NCI-H748 treated with DMSO at 0.1 percent for 48 hours (cell line): ENCODE data around the gene MLST8.

ENCODE experiments used
- DNase-seq: peaks from one replicate; lab custom pipeline; 2025; lab: John Stamatoyannopoulos, UW

The MLST8 gene

GRCh38 chr16:2173916-2174315 lies 31.3 kb upstream of the MLST8 start:
- DNase-seq: no peak

DNA sequence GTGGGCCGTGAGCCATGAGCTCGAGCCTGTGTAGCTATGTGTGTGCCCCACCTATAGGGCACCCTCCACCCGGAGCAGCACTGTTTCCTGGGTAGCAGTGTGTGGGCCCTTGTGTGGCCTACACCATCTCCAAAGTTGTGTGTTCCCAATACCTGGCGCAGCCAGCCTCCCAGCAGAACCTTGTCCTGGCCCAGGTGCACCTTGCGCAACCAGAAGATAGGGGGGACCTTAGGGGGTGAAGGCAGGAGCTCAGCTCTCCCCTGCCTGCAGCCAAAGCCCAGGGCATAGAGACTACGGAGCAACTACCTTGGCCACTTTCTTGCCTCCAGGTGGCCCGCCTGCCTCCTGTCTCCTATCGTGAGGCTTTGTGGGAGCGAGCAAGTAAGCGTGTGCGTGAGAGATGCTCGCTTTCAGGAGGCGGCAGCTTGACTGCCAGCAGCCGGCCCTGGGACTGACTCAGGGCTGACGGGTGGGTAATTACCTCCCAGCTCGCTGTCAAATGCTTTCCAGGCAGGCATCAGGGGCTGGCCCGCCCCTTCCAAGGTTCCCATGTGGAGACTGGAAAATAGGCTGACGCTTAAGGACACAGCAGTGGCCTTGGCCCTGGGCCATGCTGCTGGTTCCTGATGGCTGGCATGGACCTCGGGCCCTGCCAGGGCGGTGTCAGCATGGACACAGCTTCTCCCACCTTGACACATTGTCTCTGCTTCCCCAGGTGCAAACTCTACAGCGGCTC lies 30.7 kb upstream of the MLST8 start:
- no peak for DNase-seq

- no peak for DNase-seq
Measured at GRCh38 chr16:2175454-2175853, 29.8 kb upstream of the MLST8 start.

DNA sequence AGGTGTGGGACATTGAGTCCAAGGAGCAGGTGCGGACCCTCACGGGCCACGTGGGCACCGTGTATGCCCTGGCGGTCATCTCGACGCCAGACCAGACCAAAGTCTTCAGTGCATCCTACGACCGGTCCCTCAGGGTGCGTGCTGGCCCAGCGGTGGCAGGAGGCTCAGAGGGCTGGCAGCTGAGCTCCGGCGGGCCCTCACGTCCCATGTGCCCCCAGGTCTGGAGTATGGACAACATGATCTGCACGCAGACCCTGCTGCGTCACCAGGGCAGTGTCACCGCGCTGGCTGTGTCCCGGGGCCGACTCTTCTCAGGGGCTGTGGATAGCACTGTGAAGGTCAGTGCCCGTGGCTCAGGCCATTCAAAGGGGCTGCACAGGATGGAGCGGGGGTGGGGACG lies 29.2 kb upstream of the MLST8 start:
- DNase-seq: no peak

GRCh38 chr16:2177101-2177500 lies 28.2 kb upstream of the MLST8 start:
- DNase-seq: no peak

GRCh38 chr16:2177561-2177960 lies 27.7 kb upstream of the MLST8 start:
- no peak for DNase-seq

GRCh38 chr16:2178321-2179106 lies 26.7 kb upstream of the MLST8 start:
- no peak for DNase-seq

GRCh38 chr16:2179107-2179501 lies 26.1 kb upstream of the MLST8 start:
- DNase-seq: no peak

DNA sequence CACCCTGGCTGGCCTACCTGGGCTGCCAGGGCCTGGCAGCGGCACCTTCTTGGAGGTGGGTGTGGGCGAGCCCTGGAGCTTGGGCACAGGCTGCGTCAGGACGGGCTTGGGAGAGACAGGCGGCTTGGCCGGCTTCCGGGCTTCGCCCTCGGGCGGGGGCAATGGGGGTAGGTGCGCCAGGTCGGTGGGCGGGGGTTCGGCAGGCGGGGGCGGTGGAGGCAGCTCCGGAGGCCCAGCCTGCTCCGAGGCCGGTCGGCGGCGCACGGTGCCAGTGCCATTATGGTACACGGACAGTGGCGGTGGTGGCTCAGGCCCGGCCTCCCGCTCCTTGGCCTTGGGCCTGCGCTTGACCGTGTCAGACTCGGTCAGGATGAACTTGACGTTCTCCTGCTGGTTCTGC lies 25.7 kb upstream of the MLST8 start:
- DNase-seq: no peak

GRCh38 chr16:2180461-2180860 lies 24.8 kb upstream of the MLST8 start:
- DNase-seq: no peak

DNA sequence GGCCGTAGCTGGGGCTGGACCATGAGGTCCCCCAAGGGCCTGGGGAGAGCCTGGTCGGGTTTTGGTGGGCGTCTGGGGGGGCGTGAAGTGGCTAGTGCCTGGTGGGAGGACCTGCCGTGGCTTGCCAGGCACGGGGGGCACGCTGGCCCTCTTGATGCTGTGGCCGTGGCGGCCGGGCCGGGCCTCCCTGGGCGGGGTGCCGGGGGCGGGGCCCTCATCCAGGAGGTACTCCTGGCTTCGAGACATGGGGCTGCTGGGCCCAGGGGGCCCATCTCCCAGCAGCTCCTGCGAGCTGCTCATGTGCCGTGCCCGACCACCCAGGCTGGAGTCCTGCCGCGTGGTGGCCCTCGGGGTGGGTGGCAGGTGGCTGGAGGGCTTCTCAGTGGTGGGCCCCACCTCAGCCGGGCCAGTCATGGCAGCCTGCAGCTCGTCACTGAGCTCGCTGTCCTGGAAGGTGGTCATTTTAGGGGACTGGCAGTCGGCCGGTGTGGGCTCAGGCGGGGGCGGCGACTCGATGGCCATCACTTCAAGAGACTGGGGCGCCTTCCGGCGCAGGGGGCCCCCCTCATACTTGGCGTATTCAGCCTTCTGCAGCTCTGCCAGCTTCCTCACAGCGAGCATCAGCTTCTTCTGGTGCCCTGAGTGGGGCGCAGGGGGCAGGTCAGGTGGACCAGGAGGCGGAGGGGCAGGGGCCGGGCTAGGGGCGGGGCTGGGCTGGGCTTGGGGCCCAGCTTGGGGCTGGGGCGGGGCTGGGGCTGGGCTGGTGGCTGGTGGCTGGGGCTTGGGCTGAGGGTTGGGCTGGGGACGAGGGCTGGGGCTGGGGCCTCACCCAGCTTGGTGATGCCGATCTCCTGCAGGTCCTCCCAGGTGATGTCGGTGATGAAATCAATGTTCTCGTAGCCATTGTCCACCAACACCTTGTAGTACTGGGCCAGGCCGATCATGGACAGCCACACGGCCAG lies 24.0 kb upstream of the MLST8 start:
- no peak for DNase-seq

GRCh38 chr16:2181952-2182351 lies 23.3 kb upstream of the MLST8 start:
- no peak for DNase-seq

- DNase-seq: no peak
Measured at GRCh38 chr16:2183671-2184070, 21.6 kb upstream of the MLST8 start.

- no peak for DNase-seq
Measured at GRCh38 chr16:2184346-2184745, 20.9 kb upstream of the MLST8 start.

DNA sequence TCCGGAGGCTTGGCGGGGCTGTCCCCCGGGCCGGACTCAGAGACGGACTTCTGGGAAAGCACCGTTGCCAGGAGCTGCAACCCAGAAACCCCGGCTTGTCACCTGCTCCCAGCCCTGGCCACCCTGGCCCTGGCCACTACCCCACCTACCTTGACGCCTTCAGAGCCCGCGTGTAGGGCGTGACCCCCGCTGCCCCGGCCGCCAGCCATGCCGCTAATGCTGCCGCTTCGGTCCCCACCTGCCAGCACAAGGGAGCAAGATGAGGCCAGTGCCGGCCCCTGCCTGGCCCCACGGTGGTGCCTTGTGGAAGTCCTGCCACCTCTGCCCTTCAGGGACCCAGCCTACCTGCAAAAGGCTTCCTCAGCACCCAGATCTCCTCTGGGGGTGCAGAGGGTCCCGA lies 20.3 kb upstream of the MLST8 start:
- DNase-seq: no peak

DNA sequence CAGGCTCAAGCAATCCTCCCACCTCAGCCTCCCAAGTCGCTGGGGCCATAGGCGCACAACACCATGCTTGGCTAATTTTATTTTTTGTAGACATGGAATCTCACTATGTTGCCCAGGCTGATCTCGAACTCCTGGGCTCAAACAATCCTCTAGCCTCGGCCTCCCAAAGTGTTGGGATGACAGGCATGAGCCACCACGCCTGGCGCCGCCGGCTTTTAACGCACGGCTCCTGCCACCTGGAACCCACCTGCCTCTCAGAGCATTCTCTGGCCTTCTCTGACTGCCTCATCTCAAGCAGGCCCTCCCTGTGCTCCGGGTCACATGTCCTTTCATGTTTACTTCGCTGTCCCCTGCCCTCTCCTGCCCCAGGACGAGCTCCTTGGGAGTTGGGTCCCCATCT lies 19.2 kb upstream of the MLST8 start:
- DNase-seq: no peak

- DNase-seq: no peak
Measured at GRCh38 chr16:2186505-2186904, 18.7 kb upstream of the MLST8 start.

- no peak for DNase-seq
Measured at GRCh38 chr16:2187212-2187611, 18.0 kb upstream of the MLST8 start.

DNA sequence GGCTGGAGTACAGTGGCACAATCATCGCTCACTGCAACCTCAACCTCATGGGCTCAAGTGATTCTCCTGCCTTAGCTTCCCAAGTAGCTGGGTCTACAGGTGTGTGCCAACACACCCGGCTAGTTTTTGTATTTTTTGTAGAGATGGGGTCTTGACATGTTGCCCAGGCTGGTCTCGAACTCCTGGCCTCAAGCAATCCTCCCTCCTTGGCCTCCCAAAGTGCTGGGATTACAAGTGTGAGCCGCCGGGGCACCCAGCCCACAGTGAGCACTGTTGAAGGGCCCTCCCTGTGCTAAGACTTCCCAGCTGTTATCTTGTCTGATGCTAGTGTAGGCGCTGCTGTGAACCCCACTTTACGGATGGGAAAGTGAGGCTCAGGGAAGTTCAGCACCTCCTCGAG lies 16.9 kb upstream of the MLST8 start:
- no peak for DNase-seq

- no peak for DNase-seq
Measured at GRCh38 chr16:2189252-2189893, 15.9 kb upstream of the MLST8 start.

DNA sequence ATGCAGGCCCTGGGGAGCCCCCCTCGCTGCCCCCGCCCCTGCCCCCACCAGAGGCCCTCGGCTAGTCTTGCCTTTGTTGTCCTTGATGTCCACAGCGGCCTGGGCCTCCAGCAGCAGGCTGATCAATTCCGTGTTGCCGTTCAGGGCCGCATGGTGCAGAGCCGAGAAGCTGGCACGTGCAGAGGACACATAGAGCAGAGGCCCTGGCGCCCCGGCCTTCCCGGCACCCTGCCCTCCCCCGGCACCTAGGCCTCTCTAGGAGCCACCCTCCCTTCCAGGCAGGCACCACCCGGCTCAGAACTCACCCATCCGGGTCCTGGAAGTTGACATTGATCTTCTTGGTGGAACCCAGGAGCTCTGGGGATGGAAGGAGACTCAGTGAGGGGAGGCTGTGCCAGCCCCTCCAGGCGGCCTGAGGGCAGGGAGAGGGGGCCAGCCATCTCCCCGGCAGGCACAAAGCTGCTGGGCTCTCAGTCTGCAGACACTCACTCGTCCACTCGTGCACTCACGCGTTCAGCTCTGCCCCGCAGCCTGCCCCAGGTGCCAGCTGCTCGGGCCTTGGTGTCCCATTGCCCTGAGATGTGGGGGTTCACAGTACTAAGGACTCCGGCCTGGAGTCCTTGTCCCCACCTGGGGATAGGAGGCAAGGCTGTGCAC lies 15.1 kb upstream of the MLST8 start:
- DNase-seq: no peak
